Adrenal gland (tissue), 19 donors: ENCODE results near the gene MOK. TPM values are rescaled to one million over a fixed set of nuclear protein-coding genes. Genes with fewer than 3 reads are reported as not detected.
"Not testable (repeated sequence)": the region's sequence is repeated elsewhere in the genome, so short reads cannot be mapped to it uniquely, and the experiment has no call there.

Experiments
- DNase-seq, 7 donors: peaks; one replicate each; pipeline ENCODE4 v3.0.0-alpha.2; 2019 to 2020
- H3K27ac ChIP-seq, 5 donors: fragments of 200-600 bp; sonication (generic) in 4 of 5; 1 replicate in 3 of 5; 2 replicates in 2 of 5; pipeline versions ENCODE4 v1.5.1 to v1.8.0; 2016 to 2020; ENCODE audit warnings: mild to moderate bottlenecking in 1 of 5
- H3K27me3 ChIP-seq: fragments of 200-600 bp; 2 replicates; pipeline ENCODE4 v1.8.0; 2021
- H3K36me3 ChIP-seq, 2 donors: fragments of 200-600 bp; replicated peaks in 1 of 2; 1 replicate in 1 of 2; 2 replicates in 1 of 2; pipeline versions ENCODE4 v1.5.1 to v1.8.0; 2018 to 2022
- H3K4me1 ChIP-seq, 2 donors: fragments of 200-600 bp; replicated peaks in 1 of 2; 1 replicate in 1 of 2; 2 replicates in 1 of 2; pipeline versions ENCODE4 v1.5.1 to v1.8.0; 2018 to 2021
- H3K4me3 ChIP-seq, 4 donors: fragments of 200-600 bp; sonication (generic) in 3 of 4; one replicate each; pipeline ENCODE4 v1.5.1; 2016 to 2018
- H3K9me3 ChIP-seq, 3 donors: fragments of 200-600 bp; sonication (generic) in 1 of 3; replicated peaks in 1 of 3; 1 replicate in 2 of 3; 2 replicates in 1 of 3; pipeline versions ENCODE4 v1.5.1 to v1.8.0; 2016 to 2021
- POLR2A ChIP-seq, 2 donors: fragments of 450-650 bp; IDR thresholded peaks; one replicate each; pipeline ENCODE4 v1.6.1; 2017; ENCODE audit warnings: antibody characterized with exemption in 2 of 2, mild to moderate bottlenecking in 2 of 2, moderate library complexity in 1 of 2
- WGBS, 4 donors: extraction: QIAGEN DNeasy Blood & Tissue Kit in 2 of 4; methylation state at CpG; one replicate each; pipeline versions ENCODE4 v1.1.5 to v1.1.7; 2013 to 2017; 5-methylcytosine and 5-hydroxymethylcytosine counted together
- intact Hi-C, 2 donors: fragments of 100-400 bp; cut with DNase I; formaldehyde crosslinking; loops; one replicate each; pipeline versions ENCODE4 v1.14.1 to v1.15.0; 2022 to 2023
- long read RNA-seq, 10 donors: library from polyadenylated mRNA in 3 of 10; unstranded in 2 of 10; stranded (forward) in 1 of 10; transcript quantifications; one replicate each; pipeline ENCODE4 v2.0.0 and lab custom pipeline, GENCODE V29; 2021 to 2026
- polyA plus RNA-seq, 3 donors: library from polyadenylated mRNA; stranded (reverse); fragments of 200-250 nt in 2 of 3; fragments of 350-450 nt in 1 of 3; fragmentation: Illumina TruSeq in 1 of 3; extraction: RNeasy Lipid Tissue Mini Kit (QIAGEN cat#74804) in 1 of 3; gene quantifications; one replicate each; pipeline ENCODE4 v1.2.3, GENCODE V29; 2013 to 2014
- total RNA-seq, 9 donors: library from RNA; depleted of rRNA in 4 of 9; stranded (reverse); fragments of >200 nt in 4 of 9; fragments of 120-200 nt in 1 of 9; fragmentation: NEBNext Ultra II Directional in 1 of 9; extraction: Animal tissue kit (Norgen Biotek cat#: 25700) in 1 of 9; gene quantifications; one replicate each; pipeline versions ENCODE4 v1.1.0 to v1.2.4, GENCODE V29; 2013 to 2023
- TF ChIP-seq, protein P1 (sequence below), 6 experiments: fragments of 450-650 bp in 4 of 6; fragments of 200-600 bp in 2 of 6; sonication (generic) in 1 of 6; IDR thresholded peaks; 1 replicate in 5 of 6; 2 replicates in 1 of 6; pipeline versions ENCODE4 v1.5.1 to v1.8.0; 2016 to 2021; ENCODE audit warnings: antibody characterized with exemption in 6 of 6, mild to moderate bottlenecking in 2 of 6, moderate library complexity in 1 of 6
- donor health status: healthy with polysubstance abuse.
- donor health status: Bipolar disorder and iron deficiency.
- donor health status: DM: yes; HTN: yes; CAD: no.
- donor health status: DM: no; HTN: no; CAD: no.
- donor health status: DM: no; HTN: no; CAD: no.
- donor health status: DM: yes; HTN: yes; CAD: no.

The MOK gene
- 10 to 100 TPM; 10.1 to 33.1 (median 16.4) TPM for total RNA-seq
- 10 to 100 TPM; 15.4 to 54.4 (median 38.5) TPM for polyA plus RNA-seq
- long read RNA-seq, donor 1: 0 reads
- long read RNA-seq, donor 2, partial matches to known transcripts: 0 of 1 reads
- long read RNA-seq, donor 2, other reads (novel, unspliced or antisense): 0 of 1 reads
- long read RNA-seq, donor 3: 0 reads
- long read RNA-seq, donor 4, partial matches to known transcripts: 3 of 11 reads
- long read RNA-seq, donor 4, other reads (novel, unspliced or antisense): 3 of 11 reads
- long read RNA-seq, donor 5, partial matches to known transcripts: 7 of 14 reads
- long read RNA-seq, donor 5, other reads (novel, unspliced or antisense): 6 of 14 reads
- long read RNA-seq, donor 6, partial matches to known transcripts: 2 of 4 reads
- long read RNA-seq, donor 6, other reads (novel, unspliced or antisense): 2 of 4 reads
- long read RNA-seq, donor 7: 0 reads
- long read RNA-seq, donor 8, partial matches to known transcripts: 0 of 1 reads
- long read RNA-seq, donor 8, other reads (novel, unspliced or antisense): 0 of 1 reads
- long read RNA-seq, donor 9, partial matches to known transcripts: 0 of 1 reads
- long read RNA-seq, donor 9, other reads (novel, unspliced or antisense): 0 of 1 reads
- long read RNA-seq, donor 10: 0 reads

DNA sequence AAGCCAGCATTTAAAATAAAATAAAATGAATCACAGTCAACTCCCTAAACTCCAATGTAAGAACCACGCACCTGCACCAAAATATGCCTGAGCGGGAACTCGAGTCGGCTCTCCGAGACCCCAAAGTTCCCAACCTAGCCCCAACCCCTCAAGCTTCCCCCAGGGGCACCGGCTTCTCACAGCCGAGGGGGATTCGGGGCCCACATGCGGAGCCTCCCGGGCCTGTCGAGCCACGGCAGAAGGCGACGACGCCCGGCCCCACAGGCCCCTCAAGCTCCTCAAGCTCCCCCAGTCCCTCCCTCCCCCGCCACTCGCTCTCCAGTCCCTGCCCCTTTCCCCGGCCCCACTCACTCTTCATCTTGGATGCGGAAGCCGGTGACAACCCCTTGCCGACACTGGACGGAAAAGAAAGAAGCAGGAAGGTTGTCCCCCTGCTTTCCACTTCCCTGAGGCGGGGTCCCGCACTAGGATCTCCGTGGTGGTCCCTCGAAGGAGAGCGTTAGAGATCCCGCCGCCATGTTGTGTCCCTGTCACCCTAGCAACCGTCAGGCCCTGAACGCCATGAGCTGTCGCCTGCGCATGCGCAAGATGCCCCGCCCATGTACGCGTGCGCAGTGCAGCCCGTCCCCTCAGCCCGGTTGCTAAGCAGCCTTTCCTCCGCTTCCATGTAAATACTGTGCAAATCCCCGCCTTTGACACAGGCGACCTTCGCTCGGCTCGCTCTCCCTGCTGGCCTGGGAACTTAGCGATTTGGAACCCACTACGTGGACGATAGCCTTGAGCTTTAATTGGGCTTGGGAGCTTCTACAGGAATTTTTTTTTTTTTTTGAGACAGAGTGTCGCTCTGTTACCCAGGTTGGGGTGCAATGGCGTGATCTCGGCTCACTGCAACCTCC lies at the start of gene MOK:
Gene MOK, minus strand, starts transcription at position 554 of the 896 bp plus-strand sequence. Its CDS starts 196 bp downstream, at position 358.
- intact Hi-C loops: no loop called here
- H3K27ac ChIP-seq: peak within 1 kb of the TSS in 3 of 5 donors; percentile 55 to 82 (median 65)
- 0 to 2% (median 1%) methylated on average over 24 to 53 of the region's 53 CpGs for WGBS, 4 donors

GRCh38 chr14:102353126-102353619 lies 48.2 kb upstream of the MOK start:
- Histone ChIP-seq H3K27me3 (no peaks in the 10 kb centered on the region), H3K4me3 (no peak overlapping the region), H3K4me1 (no peaks in the 10 kb centered on the region), H3K9me3 (no peaks in the 10 kb centered on the region), H3K27ac (no peak overlapping the region), H3K36me3 (peaks cover 0 to 73% of the 10 kb centered on the region in 2 donors)
- DNase-seq: no peak
- TF ChIP-seq, protein P1, sequence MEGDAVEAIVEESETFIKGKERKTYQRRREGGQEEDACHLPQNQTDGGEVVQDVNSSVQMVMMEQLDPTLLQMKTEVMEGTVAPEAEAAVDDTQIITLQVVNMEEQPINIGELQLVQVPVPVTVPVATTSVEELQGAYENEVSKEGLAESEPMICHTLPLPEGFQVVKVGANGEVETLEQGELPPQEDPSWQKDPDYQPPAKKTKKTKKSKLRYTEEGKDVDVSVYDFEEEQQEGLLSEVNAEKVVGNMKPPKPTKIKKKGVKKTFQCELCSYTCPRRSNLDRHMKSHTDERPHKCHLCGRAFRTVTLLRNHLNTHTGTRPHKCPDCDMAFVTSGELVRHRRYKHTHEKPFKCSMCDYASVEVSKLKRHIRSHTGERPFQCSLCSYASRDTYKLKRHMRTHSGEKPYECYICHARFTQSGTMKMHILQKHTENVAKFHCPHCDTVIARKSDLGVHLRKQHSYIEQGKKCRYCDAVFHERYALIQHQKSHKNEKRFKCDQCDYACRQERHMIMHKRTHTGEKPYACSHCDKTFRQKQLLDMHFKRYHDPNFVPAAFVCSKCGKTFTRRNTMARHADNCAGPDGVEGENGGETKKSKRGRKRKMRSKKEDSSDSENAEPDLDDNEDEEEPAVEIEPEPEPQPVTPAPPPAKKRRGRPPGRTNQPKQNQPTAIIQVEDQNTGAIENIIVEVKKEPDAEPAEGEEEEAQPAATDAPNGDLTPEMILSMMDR (IDR thresholded peaks at IDR 0.05): no peak
- TF ChIP-seq POLR2A (IDR thresholded peaks at IDR 0.05): no peak
- WGBS, 4 donors: 81 to 86% (median 85%) methylated on average over 8 of the region's 8 CpGs
- intact Hi-C loops: no loop called here

More for the DNA sequence above, at the start of gene MOK:
- H3K36me3 ChIP-seq: no peaks in the 10 kb centered on the region
- H3K27me3 ChIP-seq: no peaks in the 10 kb centered on the region
- no peaks in the 10 kb centered on the region for H3K9me3 ChIP-seq
- DNase-seq: peak; percentile 95 to 99 (median 97)
- peak within 1 kb of the TSS; percentile 69 to 93 (median 76) for H3K4me3 ChIP-seq
- TF ChIP-seq, protein P1 (IDR thresholded peaks at IDR 0.05): no peak
- no peak for TF ChIP-seq POLR2A (IDR thresholded peaks at IDR 0.05)
- H3K4me1 ChIP-seq: peaks cover 0 to 9% of the 10 kb centered on the region in 2 donors

- Histone ChIP-seq H3K36me3 (peaks cover 0 to 73% of the 10 kb centered on the region in 2 donors), H3K9me3 (no peaks in the 10 kb centered on the region), H3K27me3 (no peaks in the 10 kb centered on the region), H3K27ac (peak overlapping the region in 2 of 5 donors; percentile 6 to 53), H3K4me1 (no peaks in the 10 kb centered on the region), H3K4me3 (no peak overlapping the region)
- no peak for DNase-seq
- intact Hi-C loops: no loop called here
- no peak for TF ChIP-seq POLR2A (IDR thresholded peaks at IDR 0.05)
- TF ChIP-seq, protein P1 (IDR thresholded peaks at IDR 0.05): no peak
- 78 to 87% (median 84%) methylated on average over 4 of the region's 4 CpGs for WGBS, 4 donors
Observed at GRCh38 chr14:102352213-102352612, 47.2 kb upstream of the MOK start.

- H3K27me3 ChIP-seq, H3K9me3 ChIP-seq, H3K4me3 ChIP-seq, H3K4me1 ChIP-seq, DNase-seq, intact Hi-C loops: not testable (repeated sequence)
- Histone ChIP-seq H3K36me3 (peaks cover 0 to 73% of the 10 kb centered on the region in 2 donors), H3K27ac (peak overlapping the region in 2 of 5 donors; percentile 41 to 68)
- WGBS, 4 donors: 64 to 70% (median 67%) methylated on average over 9 of the region's 9 CpGs
Observed at GRCh38 chr14:102351593-102351992, 46.6 kb upstream of the MOK start.
